HG03469 (cell line): Measurements from ENCODE around the gene C17orf78.
A peak's percentile ranks its signal among the peaks of the same experiment; 100 is the strongest.
"Not testable (repeated sequence)": the region's sequence is repeated elsewhere in the genome, so short reads cannot be mapped to it uniquely, and the experiment has no call there.

Source experiments
- ATAC-seq: cut with Tn5 transposase; IDR thresholded peaks from one replicate; pipeline ENCODE4 v1.9.1; 2021; ENCODE audit warnings: mild to moderate bottlenecking, moderate library complexity, moderate number of reproducible peaks; ENCODE audit not compliant: unreplicated experiment

The C17orf78 gene

GRCh38 chr17:37375706-37376105 is at the start of gene C17orf78:
C17orf78 (plus strand) TSS chr17:37375985; CDS start chr17:37376093, 108 bp downstream.
- no peak for ATAC-seq

GRCh38 chr17:37327341-37328090 is 48.3 kb upstream of the C17orf78 start:
- ATAC-seq, result no peak

GRCh38 chr17:37338847-37339246 is 36.9 kb upstream of the C17orf78 start:
- ATAC-seq, result no peak

- no peak for ATAC-seq
Observed at GRCh38 chr17:37339321-37339720, 36.5 kb upstream of the C17orf78 start.

GRCh38 chr17:37340804-37341203 is 35.0 kb upstream of the C17orf78 start:
- no peak for ATAC-seq

- no peak for ATAC-seq
Observed at GRCh38 chr17:37342589-37342988, 33.2 kb upstream of the C17orf78 start.

GRCh38 chr17:37344519-37344918 is 31.3 kb upstream of the C17orf78 start:
- no peak for ATAC-seq

GRCh38 chr17:37346863-37347402 is 28.9 kb upstream of the C17orf78 start:
- not testable (repeated sequence) for ATAC-seq

- ATAC-seq, result not testable (repeated sequence)
Observed at GRCh38 chr17:37356796-37357569, 18.8 kb upstream of the C17orf78 start.

GRCh38 chr17:37358098-37358829 is 17.5 kb upstream of the C17orf78 start:
- ATAC-seq, result no peak

GRCh38 chr17:37358830-37359681 is 16.7 kb upstream of the C17orf78 start:
- ATAC-seq, result peak; percentile 75

- no peak for ATAC-seq
Observed at GRCh38 chr17:37359682-37360188, 16.1 kb upstream of the C17orf78 start.

GRCh38 chr17:37360632-37361031 is 15.2 kb upstream of the C17orf78 start:
- ATAC-seq, result no peak

- ATAC-seq, result no peak
Observed at GRCh38 chr17:37361543-37361942, 14.2 kb upstream of the C17orf78 start.

- no peak for ATAC-seq
Observed at GRCh38 chr17:37365589-37365988, 10.2 kb upstream of the C17orf78 start.

- no peak for ATAC-seq
Observed at GRCh38 chr17:37368577-37368976, 7.2 kb upstream of the C17orf78 start.

GRCh38 chr17:37373530-37374159 is 2.1 kb upstream of the C17orf78 start:
- no peak for ATAC-seq

GRCh38 chr17:37382056-37382455 is 6.3 kb downstream of the C17orf78 start:
- ATAC-seq, result no peak

- no peak for ATAC-seq
Observed at GRCh38 chr17:37384560-37385149, 8.9 kb downstream of the C17orf78 start.
